GM21447 (cell line): Measurements from ENCODE around the gene MARK3.

ENCODE experiments used
- ATAC-seq: cut with Tn5 transposase; IDR thresholded peaks from one replicate; pipeline ENCODE4 v1.9.1; 2021; ENCODE audit not compliant: unreplicated experiment

The MARK3 gene

DNA sequence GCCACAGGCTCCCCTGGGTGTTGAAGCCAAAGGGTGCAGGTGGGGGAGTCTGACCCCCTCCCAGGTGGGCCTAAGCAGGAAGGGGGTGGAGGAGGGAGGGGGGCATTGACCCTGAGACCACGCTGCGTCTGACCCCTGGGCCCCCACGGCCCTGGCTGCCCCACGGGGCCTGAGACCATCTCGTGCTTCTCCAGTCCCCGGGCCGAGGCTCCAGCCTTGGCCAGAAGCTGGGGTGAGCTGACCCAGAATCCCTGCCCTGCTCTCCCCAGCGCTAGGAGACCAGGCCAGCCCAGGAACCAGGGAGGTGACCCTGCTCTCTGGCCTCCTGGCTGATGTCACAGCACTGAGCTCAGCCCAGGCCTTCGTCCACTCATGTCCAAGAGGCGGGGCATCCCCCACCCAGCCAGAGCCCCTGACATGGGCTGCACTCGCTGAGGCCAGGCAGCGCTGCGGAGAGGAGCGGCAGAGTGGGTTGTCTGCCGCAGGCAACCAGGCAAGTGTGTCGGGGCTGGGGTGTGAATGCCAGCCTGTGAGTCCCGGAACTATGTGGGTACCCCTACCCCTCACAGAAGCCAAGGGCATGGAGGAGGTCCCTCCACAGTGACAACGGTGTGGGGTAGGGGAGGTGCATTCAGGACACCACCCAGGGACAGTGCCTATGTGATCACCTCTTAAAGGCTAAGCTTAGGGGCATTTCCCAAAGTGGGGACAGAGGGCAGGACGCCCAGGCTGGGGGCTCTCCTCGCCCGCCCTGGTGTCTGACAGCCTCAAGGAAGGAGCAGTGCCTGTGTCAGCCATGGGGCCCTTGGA is 150.1 kb downstream of the MARK3 start:
- ATAC-seq, result no peak

DNA sequence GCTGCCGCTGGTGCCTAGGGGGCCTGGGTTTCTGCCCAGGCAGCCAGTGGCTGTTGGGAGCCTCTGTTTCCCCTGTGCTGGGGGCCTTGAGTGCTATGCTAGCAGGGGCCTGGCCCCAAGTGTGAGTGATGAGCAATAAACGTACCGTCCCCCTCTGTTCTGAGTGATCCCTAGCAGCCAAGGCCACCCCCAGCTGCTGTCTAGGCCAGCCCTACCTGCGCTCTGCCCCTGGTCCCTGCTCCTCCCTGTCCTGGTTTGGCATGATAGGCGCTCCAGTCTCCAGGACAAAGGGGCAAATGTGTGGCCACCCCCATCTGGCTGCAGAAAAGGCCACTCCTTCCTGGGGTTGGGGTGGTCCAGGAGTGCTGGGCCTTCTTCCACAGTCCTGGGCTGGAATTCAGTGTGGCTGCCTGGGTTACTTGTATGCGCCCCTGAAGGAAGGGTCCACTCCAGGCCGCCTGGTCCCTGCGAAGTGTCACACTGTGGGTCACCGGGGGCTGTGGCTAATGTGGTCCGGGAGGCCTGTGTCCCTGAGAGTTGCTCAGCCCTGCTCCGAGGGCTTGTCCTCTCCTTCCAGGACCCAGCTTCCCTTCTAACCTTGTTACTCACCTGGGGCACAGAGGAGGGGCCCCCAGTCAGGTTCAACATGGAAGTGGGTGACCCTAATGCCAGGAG is 150.8 kb downstream of the MARK3 start:
- no peak for ATAC-seq

DNA sequence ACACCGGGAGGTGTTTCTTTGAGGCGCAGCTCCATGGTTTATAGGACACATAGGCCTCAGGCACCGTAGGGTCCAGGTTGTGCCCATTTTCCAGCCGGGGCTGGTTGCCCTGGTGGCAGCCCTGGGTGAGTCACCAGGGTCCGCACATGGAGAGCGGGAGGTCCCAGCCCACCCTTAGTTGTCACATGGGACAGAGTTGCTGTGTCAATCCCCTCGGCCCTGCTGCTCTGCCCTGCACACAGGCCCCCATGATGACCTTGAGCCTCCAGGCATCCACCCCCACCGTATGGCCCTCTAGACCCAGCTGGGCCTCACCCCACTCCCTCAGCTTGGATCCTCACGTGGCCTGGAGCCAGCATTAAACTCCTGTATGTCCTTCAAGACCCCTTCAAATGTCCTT is 151.5 kb downstream of the MARK3 start:
- ATAC-seq, result no peak

DNA sequence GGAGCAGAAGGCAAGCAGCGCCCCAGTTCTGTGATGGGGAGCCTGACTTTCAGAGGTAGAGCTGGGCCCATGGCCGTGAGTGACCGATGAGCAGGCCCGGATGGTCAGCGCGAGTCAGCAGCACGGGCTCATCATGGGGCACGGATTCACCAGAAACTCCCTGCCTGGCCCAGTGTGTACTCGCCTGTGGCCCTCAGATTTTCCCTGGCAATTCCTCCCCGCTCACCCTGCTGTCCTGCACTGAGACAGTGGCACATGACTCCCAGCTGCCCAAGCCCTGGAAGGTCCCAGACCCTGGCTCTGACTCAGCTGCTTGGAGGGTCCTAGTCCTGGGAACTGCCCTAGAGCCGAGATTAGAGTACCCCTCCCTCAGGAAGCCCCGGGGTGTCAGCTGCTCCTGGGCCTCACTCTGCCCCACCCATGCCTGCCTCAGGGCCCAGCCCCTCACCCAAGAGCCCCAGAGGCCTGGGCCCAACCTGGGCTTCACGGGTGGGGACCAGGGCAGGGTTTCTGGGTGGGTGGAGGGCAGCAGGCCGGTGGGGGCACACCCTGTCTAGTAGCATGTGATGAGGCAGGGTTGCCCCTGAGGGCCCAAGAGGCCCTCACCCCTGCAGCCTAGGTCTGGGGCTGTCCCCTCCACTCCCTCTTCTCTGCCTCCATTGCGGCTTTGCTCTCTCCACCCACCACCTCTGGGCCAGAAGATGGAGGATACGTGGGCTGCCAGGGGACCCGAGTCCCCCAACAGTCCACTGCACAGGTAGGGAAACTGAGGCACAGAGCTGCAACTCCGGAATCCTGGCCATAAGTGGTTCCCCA is 152.2 kb downstream of the MARK3 start:
- no peak for ATAC-seq

DNA sequence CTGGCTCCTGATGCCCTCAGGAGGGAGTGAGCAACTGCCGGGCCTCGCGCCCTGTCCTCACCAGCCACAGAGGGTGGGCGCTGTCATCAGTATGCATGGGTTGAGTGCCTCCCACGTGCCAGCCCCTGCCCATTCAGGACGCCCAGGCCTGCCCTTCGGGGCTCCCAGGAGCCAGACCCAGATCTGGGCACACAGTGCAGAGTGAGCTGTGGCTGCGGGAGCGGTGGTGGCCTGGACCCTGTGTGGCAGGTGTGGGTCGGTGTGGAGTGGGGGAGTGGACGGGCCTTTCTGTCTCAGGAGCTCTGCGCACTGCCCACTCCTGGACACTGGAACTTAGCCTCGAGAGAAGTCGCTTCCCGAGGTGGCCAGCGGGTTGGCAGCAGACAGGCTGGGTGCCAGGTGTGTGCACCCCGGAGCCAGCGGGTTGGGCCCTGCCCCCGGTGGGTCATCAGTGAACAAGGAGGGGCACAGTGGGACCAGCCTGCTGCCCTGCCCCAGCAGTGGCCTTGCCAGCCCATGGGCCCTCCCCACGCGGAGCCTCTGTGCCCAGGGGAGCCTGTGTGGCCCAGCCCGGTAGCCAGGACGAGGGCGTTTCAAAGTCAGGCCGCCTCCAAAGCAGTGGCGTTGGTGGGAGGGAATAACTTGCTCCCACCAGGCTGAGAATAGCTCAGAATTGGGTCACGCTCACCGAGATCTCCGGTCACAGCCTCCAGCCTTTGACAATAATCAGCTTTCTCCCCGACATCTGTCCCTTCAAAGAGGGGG is 153.3 kb downstream of the MARK3 start:
- ATAC-seq, result no peak

DNA sequence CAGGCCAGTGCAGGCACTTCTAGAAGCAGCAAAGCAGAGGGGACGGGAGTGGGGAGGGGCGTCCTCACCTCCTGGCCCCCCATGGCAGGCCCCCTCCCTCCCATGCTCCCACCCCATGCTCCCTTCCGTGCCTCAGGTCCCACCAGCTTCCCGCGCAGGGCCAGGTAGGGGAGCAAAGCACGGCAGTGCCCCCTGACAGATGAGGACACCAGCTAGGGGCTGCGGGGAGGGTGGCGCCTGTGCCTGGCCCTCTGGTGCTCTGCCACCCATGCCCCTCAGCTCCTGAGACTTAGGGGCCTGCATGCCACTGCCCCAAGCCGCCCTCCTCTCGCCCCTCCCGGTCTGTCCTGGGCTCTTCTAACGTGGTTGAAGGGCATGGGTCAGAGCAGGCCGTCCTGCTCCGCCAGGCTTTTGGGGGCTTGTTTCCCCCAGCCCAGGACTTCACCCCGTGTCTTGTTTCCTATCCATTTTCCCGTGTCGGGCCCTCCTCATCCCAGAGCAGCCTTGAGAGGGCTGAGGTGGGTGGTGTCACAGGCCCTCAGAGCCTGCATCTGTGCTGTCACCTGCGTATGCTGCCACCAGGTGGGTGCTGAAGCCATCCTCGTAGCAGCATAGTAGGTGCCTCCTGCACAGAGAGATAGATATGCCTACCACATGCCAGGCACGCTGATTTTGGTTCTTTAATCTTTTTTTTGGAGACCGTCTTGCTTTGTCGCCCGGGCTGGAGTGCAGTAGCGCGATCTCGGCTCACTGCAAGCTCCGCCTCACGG is 154.0 kb downstream of the MARK3 start:
- ATAC-seq, result no peak

DNA sequence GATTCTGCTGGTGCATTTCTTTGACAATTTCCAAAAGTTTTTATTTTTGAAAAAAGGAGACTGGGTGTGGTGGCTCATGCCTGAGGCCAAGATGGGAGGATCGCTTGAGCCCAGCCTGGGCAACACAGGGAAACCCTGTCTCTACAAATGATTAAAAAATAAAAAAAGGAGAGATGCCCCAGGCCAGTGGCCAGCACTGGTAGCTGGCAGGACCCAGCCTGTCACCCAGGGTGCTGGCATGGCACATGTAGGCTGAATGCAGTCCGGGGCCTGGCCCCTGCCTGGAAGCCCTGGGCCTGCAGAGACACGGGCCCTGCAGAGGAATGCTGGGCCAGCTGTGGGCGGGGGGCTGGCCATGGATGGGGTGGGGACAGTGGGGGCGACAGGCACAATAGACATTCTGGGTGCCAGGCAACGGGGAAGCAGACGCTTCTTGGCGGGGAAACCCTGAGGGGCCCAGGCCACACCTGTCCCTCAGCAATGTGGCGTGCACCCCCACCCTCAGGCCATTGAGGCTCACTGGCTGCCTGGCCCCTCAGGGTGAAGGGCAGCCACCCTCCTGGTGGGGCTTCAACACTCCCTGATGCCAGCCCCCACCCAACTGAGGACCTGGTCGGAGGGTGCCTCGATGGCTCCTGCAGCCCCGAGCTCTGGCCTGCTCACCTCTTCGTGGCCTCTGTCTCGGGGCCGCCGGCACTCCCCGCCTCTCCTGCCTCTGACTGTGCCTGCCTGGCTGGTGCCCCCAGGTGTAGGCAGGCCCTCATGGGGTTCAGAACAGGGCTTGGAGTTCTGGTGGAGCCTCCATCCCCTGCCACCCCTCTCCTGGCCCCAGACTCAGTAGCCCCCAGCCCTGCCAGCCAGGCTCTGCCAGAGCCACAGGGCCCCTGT is 155.8 kb downstream of the MARK3 start:
- ATAC-seq, result no peak

DNA sequence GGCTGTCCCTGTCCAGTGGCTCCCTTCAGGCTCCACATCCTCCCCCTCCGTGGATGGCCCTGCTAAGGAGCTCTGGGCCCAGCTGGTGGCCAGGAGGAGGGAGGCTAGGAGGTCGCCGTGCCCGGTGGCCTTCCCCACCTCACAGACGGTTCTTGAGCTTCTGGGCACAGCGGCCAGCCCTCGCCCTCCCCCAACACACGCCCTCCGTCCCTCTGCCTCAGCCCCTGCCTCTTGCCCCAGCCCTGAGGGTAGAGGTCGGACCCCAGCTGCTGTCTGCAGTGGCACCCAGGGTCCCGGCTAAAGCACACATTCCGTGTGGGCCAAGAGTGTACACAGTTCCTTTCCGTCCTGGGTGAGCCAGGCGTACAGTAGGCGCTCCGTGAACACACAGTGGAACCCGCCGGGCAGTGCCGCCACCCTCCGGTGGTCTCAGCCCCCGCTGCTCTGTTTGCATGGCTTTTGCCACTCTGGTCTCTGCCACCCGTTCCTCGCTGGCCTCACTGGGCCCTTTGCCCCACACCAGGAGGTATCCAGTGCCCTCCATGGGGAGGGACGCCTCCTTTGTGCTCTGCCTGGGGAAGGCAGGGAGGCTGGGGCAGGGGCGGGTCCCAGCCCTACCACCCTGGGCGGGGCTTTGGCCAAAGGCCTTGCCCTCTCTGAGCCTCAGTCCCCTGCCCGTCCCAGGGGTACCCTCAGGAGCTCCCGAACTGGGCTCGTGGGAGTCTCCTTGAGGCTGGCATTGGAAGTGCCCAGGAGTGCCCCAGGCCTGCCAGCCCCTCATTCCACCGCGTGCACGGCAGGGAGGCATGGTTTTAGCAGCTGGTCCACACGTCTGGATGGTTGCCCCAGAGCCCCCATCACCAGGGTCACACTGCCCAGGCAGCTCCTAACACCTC is 156.7 kb downstream of the MARK3 start:
- ATAC-seq, result no peak

DNA sequence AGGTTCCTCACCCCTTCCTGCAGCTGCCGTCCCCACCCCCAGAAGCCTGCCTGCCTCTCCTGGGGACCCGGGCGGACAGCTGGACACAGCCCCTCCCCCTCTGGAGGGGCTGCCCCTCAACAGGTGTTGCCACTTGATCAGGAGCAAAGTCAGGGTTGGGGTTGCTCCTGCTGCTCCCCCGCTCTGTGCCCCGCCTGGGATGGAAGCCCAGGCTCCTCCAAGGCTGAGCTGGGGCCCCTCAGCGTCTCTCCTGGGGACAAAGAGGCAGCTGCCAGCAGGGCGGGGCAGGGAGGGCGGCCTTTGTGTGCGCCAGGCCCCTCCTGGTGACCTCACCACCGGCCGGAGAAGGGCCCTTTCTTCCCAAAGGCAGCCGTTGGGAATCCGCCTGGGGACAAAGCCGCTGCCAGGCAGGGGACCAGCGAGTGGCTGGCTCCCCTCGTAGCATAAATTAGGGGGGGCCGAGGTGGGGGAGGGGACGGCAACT is 157.4 kb downstream of the MARK3 start:
- ATAC-seq, result no peak

DNA sequence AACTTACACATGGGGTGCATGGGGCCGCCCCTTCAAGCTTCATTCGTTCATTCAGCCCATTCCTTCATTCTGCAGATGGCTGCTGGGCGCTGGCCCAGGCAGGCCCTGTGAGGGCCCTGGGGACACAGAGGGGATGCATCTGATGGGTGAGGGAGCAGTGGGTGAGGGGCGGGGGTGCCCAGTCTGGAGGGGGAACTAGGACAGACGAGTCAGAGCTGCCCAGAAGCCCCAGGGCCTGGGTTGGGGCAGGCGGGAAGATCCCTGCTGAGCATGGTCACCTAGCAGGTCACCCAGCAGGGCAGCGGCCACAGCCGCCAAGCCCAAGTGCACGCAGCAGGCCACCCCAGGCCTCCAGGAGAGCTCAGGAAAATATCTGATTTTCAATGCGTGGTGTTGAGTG is 157.9 kb downstream of the MARK3 start:
- ATAC-seq, result no peak

DNA sequence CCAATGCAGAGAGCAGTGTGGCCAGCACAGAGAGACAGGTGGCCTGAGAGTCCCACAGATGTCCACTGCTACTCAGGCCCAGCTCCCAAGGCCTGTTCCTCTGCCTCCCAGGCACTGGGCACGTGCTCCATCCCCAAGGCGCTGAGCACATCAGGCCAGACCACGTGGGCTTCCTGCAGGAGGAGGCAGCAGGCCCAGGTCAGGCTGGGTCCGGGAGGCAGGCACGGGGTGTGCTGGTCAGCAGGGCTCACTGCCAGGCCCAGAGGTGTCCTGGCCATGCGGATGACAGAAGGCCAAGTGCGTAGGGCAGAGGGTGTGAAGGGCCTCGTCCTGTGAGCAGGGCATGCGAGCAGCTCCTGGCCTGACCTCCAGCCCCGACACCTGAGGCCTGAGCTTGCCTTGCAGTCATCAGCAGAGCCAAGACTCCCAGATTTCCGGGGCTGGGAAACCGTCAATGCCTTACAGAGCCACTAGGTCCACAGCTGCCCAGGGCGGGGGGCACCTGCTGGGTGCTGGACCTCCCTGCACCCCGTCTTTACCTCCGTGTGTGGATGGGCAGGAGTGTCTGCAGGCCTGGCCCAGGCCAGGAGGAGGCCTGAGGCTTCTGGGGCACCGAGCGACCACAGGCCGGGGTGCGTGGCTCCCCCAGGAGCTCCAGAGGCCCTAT is 158.6 kb downstream of the MARK3 start:
- ATAC-seq, result no peak

DNA sequence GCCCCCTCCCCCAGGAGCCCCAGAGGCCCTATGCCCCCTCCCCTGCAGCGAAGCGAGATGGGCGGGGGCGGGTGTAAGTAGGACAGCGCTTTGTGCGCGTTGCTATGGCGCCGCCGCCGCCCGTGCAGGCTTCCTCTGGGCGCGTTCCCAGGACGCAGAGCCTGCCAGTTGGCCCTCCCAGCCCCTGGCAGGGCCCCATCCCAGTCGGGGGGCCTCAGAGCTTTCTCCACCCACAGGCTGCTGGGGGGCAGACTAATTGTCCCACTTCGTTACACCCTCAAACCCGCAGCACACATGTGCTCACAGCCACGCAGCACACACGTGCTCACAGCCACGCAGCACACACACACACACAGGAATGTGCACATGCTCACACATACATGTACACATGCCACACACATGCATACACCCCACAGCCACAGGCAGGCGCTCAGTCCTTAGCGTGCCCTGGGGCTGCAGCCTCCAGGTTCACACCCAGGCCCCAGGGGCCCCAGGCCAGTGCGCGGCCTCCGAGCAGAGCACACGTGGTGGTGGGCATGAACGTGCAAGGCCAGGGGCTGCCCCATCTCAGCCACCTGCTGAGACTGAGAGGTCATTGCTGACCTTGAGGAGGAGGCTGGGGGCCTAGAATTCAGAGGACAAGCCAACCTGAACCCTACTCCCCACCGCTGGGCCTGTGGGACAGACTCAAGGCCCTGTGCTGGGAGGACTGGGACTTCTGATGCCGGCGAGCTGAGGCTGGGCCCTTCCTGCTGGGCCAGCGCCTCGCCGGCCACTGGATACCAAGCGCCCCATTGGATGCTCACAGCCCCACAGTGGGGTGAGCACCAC is 159.4 kb downstream of the MARK3 start:
- ATAC-seq, result no peak

DNA sequence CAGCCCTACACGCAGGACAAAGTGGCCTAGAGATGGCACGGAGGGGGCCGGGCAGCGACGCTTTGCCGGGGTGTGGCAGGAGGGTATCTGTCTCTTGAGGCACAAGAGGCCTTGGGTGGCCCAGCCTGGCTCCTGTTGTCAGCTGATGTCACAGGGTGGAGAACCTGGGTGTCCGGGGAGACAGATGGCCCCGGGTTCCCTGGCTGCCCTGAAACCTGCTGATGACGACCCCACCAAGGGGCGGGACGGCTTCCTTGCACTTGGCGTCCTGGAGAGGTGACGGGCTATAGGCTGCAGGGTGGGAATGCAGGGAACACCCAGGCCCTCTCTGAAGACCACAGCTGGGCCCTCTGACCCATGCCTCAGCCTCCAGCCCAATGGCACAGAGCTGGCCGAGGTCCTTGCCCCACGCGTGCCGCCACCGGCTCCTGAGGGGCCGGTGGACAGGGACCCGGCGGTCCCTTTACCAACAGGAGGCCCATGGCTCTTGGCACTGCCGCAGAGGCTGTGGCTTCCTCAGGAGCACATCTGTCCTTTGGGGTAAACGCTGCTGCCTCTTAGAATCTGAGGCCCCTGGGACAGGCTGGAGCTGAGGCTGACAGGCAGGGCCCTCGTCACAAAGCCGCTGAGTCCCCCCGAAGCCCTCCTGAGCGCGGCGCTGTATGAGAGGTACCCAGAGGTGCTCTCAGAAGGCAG is 160.2 kb downstream of the MARK3 start:
- no peak for ATAC-seq

DNA sequence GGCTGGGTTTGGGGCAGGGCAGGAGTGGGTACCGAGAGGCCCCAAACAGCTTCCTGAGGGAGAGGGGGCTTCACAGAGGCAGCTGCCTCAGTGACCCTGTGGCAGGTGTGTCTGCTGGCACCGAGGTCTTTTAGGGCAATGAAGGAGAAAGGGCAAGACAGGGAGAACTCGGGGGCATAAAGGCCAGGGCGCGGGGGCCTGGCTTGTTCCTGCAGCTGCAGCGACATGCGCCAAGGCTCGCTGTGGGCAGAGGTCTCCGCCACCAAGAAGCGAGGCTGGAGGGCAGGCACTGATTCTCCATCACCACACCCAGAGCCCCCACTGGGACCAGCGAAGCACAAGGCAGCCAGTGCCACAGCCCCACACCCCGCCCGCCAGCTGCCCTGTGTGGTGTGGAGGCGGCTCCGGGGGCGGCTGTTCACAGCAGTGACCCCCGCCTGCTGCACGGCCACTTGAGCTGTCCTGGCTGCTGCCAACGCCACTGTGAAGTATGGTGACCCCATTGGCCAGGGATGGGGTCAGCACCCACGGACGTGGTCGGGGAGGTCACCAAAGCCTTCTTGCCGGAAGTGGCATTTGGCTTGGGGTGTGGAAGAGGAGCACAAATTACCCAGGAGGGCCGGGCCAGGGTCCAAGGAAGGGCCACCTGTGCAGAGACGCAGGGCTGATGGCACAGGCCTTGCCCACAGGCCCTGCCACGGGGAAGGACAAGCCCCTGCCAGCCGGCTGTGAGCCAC is 160.9 kb downstream of the MARK3 start:
- no peak for ATAC-seq

DNA sequence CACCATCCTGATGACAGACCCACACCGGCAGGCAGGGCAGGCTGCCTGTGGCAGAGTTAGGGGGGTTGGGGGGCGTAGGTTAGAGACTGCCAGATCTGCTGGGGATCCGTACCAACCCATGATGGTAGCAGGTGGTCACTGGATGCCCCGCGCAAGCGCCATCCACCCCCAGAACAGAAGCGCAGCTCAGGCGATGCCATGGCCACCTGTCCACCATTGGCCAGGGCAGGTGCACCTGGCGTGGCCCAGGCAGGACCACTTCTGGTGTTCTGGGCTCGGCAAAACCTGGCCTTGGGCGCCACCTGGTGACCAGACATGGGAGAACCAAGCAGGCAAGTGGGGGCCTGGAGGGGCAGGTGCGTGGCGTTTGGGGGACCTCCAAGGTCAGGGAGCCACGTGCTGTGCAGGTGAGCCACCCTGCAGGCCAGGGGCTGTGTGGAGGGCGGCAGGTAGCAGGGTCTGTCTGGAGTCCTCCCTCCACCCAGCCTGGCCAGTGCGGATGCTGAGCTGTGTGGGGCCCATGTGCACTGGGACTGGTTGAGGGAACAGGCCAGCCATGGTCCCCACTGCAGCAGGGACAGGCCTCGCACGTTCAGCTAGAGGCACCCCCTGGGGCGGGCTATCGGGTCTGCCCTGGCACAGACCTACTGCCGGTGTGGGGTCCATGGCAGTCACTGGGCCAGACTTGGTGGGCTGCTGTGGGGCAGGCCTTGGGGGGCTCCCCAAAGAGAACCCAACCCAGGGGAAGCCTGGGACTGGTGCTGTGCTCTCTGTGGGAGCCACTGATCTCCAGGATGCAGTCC is 161.6 kb downstream of the MARK3 start:
- no peak for ATAC-seq
